Measurements from ENCODE around the gene OR7D2.
"Not testable (repeated sequence)": the region's sequence is repeated elsewhere in the genome, so short reads cannot be mapped to it uniquely, and the experiment has no call there.

Gene OR7D2

GRCh38 chr19:9198044-9198443 lies 19.3 kb downstream of the OR7D2 start:
- in situ Hi-C loops (cut with MboI; ENCODE audit: low sequenced_read_pairs) = not testable (repeated sequence)

DNA sequence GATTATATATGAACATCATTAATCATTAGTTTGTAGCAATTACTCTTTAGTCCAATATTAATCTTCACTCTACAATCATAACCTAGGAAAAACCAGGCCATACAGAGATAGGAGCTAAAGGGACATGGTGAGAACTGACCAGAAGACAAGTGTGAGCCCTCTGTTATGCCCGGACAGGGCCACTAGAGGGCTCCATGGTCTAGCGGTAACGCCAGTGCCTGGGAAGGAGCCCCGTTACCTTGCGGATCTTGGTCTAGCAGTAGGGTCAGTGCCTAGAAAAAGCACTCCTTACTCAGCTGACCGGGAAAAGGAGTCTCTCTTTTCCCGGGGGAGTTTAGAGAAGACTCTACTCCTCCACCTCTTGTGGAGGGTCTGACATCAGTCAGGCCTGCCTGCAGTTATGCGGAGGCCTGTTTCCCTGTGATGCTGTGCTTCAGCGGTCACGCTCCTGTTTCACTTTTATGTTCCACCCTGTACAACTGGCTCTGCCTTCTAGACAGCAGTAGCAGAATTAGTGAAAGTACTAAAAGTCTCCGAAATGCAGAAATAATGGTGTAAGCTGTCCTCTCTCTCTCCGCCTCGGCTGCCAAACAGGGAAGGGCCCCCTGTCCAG lies 26.8 kb downstream of the OR7D2 start:
- in situ Hi-C loops (cut with MboI; ENCODE audit: low sequenced_read_pairs) = no loop called here

- in situ Hi-C loops (cut with MboI; ENCODE audit: low sequenced_read_pairs) = no loop called here
These were observed 40.7 kb downstream of the OR7D2 start, which contains the start of gene OR7D4 for GRCh38 chr19:9219489-9219888. OR7D4 (minus strand) TSS chr19:9219589; CDS start chr19:9214837, 4,752 bp downstream.
